ENCODE results near the gene TRH. TPM values are rescaled to one million over a fixed set of nuclear protein-coding genes. Genes with fewer than 3 reads are reported as not detected.
A peak's percentile ranks its signal among the peaks of the same experiment; 100 is the strongest.

TRH gene
- total RNA-seq, 1 donor, result under 0.01 TPM

DNA sequence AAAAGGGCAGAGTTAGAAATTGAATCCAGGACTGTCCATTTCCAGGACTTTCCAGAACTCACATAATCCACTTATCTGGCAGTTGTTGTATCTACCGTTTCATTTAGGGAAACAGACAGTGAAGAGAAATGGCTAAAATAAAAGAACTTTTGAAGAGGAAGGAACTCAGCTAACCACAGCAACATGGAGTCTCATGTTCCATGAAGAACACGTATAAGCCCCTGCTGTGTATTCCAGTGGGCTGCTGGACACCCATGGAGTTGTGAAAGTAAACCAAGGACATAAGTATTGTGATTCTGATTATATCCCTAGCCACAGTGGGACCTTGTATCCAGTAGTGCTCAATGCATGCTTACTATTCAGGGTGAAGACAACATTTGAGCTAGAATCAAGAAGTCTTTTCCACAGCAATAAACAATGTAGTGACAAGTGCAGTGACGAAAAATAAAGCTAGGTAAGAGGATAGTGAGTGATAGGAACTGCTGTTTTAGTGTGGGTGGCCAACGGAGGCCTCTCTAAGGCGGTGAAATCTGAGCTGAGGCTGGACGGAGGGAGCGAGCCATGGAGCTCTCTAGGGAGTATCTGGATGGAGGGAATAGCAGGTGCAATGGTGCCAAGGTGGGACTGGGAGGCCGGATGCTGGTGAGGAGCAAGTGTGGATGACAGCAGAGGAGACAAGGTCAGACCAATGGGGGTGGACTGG lies 26.8 kb upstream of the TRH start:
- no peaks in the 10 kb centered on the region for H3K36me3 ChIP-seq (ENCODE audit: insufficient read depth, low read length)
- H2AFZ ChIP-seq (ENCODE audit: low read length), result no peak overlapping the region
- H3K27me3 ChIP-seq (ENCODE audit: insufficient read depth, low read length), result peaks cover 5% of the 10 kb centered on the region
- DNase-seq (ENCODE audit: insufficient read length, low spot score, missing footprints), result no peak
- no peaks in the 10 kb centered on the region for H3K9me3 ChIP-seq (ENCODE audit: low read depth, low read length)
- H3K27ac ChIP-seq (ENCODE audit: low read depth, low read length), result no peak overlapping the region
- no peaks in the 10 kb centered on the region for H3K4me1 ChIP-seq (ENCODE audit: insufficient read depth, low read length)
- H3K4me2 ChIP-seq (ENCODE audit: insufficient read depth, low read length), result no peak overlapping the region
- H4K20me1 ChIP-seq (ENCODE audit: insufficient read depth, low read length), result no peaks in the 10 kb centered on the region
- TF ChIP-seq, protein P1, sequence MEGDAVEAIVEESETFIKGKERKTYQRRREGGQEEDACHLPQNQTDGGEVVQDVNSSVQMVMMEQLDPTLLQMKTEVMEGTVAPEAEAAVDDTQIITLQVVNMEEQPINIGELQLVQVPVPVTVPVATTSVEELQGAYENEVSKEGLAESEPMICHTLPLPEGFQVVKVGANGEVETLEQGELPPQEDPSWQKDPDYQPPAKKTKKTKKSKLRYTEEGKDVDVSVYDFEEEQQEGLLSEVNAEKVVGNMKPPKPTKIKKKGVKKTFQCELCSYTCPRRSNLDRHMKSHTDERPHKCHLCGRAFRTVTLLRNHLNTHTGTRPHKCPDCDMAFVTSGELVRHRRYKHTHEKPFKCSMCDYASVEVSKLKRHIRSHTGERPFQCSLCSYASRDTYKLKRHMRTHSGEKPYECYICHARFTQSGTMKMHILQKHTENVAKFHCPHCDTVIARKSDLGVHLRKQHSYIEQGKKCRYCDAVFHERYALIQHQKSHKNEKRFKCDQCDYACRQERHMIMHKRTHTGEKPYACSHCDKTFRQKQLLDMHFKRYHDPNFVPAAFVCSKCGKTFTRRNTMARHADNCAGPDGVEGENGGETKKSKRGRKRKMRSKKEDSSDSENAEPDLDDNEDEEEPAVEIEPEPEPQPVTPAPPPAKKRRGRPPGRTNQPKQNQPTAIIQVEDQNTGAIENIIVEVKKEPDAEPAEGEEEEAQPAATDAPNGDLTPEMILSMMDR (IDR thresholded peaks at IDR 0.05; ENCODE audit: extremely low read depth, low read depth, low read length), result no peak
- no peaks in the 10 kb centered on the region for H3K79me2 ChIP-seq (ENCODE audit: insufficient read depth, low read length)
- H3K4me3 ChIP-seq (ENCODE audit: insufficient read depth, low read length), result no peak overlapping the region

DNA sequence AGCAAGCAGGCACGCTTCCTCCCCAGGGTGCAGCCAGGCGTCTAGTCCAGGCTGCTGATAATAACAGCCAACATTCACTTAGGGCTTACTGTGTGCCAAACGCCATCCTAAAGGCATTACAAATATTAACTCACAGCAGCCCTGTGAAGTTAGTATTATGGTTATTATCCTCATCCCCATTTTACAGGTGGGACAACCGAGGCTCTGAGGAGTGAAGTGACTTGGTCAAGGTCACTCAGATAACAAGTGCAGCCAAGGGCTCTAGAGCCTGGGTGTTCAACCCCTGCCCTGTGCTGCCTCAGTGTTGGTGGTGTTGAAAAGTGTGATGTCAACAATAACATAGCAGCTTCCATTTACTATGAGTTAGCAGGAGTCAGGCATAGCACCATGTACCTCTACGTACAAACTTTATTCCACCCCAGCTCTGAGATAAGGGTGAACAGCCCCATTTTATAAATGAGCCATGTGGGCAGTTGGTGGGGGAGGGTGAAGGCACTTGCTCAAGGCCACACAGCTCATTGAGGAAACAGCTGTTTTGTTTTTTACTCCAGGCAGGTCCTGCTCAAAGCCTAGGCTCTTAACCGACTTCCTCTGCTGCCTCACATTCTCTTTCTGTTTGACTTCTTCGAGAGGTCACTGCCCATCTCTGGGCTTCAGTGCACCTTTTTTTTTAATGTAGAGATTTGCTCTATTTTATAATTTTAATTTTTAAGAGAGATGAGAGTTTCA lies 24.0 kb upstream of the TRH start:
- H3K36me3 ChIP-seq (ENCODE audit: insufficient read depth, low read length), result no peaks in the 10 kb centered on the region
- no peak for DNase-seq (ENCODE audit: insufficient read length, low spot score, missing footprints)
- no peak overlapping the region for H3K4me3 ChIP-seq (ENCODE audit: insufficient read depth, low read length)
- no peak overlapping the region for H3K4me2 ChIP-seq (ENCODE audit: insufficient read depth, low read length)
- H3K9me3 ChIP-seq (ENCODE audit: low read depth, low read length), result no peaks in the 10 kb centered on the region
- no peaks in the 10 kb centered on the region for H4K20me1 ChIP-seq (ENCODE audit: insufficient read depth, low read length)
- H3K79me2 ChIP-seq (ENCODE audit: insufficient read depth, low read length), result no peaks in the 10 kb centered on the region
- H3K27ac ChIP-seq (ENCODE audit: low read depth, low read length), result no peak overlapping the region
- peaks cover 12% of the 10 kb centered on the region for H3K27me3 ChIP-seq (ENCODE audit: insufficient read depth, low read length)
- TF ChIP-seq, protein P1 (IDR thresholded peaks at IDR 0.05; ENCODE audit: extremely low read depth, low read depth, low read length), result no peak
- no peak overlapping the region for H2AFZ ChIP-seq (ENCODE audit: low read length)
- no peaks in the 10 kb centered on the region for H3K4me1 ChIP-seq (ENCODE audit: insufficient read depth, low read length)

DNA sequence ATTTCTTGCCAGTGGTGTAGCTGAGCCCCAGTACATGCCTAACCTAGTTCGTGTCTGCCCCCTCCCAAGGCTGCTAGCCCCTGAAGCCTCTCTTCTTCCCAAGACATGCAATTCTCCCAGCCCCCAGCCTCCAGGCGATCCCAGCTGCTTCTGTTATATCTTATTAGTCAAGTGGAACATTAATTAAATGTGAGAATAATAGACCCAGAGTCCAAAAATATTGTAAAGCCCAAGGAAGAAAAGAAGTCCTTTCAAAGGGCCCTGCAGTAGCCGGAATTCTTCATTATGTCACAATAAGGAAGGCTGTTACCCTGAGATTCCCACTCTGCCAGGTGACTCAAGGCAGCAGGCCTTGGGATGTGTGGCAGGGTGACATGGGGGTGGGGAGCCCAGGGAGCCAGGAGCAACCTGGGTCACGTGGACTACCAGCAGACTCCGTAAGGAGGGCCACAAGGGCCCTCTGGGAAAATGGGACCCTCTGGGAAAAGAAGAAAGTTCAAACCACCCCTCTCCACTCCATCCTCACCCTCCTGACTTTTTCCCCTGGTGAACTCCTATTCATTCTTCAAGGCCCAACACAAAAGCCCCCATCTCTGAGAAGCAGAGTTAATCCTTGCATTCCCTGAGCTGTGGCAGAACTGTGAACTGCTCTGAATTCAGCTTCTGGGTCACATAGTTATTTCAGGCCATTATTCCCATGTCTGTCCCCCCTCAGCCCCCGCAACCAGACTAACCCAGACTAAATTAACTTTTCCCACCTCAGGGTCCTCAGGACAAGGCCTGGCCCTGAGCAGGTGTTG lies 21.8 kb upstream of the TRH start:
- Histone ChIP-seq H3K4me1 (ENCODE audit: insufficient read depth, low read length) (no peaks in the 10 kb centered on the region), H3K27me3 (ENCODE audit: insufficient read depth, low read length) (peaks cover 9% of the 10 kb centered on the region), H3K9me3 (ENCODE audit: low read depth, low read length) (no peaks in the 10 kb centered on the region), H3K4me2 (ENCODE audit: insufficient read depth, low read length) (no peak overlapping the region), H3K4me3 (ENCODE audit: insufficient read depth, low read length) (no peak overlapping the region), H4K20me1 (ENCODE audit: insufficient read depth, low read length) (no peaks in the 10 kb centered on the region), H3K79me2 (ENCODE audit: insufficient read depth, low read length) (no peaks in the 10 kb centered on the region), H2AFZ (ENCODE audit: low read length) (no peak overlapping the region), H3K27ac (ENCODE audit: low read depth, low read length) (no peak overlapping the region), H3K36me3 (ENCODE audit: insufficient read depth, low read length) (no peaks in the 10 kb centered on the region)
- peak; percentile 76 for DNase-seq (ENCODE audit: insufficient read length, low spot score, missing footprints)
- TF ChIP-seq, protein P1 (IDR thresholded peaks at IDR 0.05; ENCODE audit: extremely low read depth, low read depth, low read length), result no peak

DNA sequence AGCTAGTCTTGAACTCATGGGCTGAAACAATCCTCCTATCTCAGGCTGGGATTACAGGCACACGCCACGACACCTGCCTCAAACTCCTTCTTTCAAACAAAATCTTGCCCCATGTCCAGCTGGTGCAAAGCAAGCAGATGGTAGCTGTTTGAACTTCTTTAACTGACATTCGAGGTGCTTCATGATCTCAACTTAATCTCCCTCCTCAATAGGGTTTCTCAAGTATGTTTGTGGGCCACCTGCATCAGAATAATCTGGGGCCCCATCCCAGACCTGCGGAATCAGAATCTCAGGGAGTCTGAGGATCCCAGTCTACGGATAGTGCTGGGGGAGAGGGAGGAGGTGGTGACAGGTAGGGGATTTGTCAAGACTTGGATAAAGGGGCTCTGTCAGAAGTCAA lies 20.9 kb upstream of the TRH start:
- Histone ChIP-seq H3K36me3 (ENCODE audit: insufficient read depth, low read length) (no peaks in the 10 kb centered on the region), H3K4me2 (ENCODE audit: insufficient read depth, low read length) (no peak overlapping the region), H3K4me1 (ENCODE audit: insufficient read depth, low read length) (no peaks in the 10 kb centered on the region), H3K79me2 (ENCODE audit: insufficient read depth, low read length) (no peaks in the 10 kb centered on the region), H3K27me3 (ENCODE audit: insufficient read depth, low read length) (peaks cover 9% of the 10 kb centered on the region), H3K4me3 (ENCODE audit: insufficient read depth, low read length) (no peak overlapping the region), H2AFZ (ENCODE audit: low read length) (no peak overlapping the region), H4K20me1 (ENCODE audit: insufficient read depth, low read length) (no peaks in the 10 kb centered on the region), H3K27ac (ENCODE audit: low read depth, low read length) (no peak overlapping the region), H3K9me3 (ENCODE audit: low read depth, low read length) (no peaks in the 10 kb centered on the region)
- no peak for DNase-seq (ENCODE audit: insufficient read length, low spot score, missing footprints)
- TF ChIP-seq, protein P1 (IDR thresholded peaks at IDR 0.05; ENCODE audit: extremely low read depth, low read depth, low read length), result no peak
